HG03139 (cell line): ENCODE results near the gene CITED4.

ENCODE experiments used
- ATAC-seq: cut with Tn5 transposase; IDR thresholded peaks from one replicate; pipeline ENCODE4 v1.9.1; 2021; ENCODE audit not compliant: unreplicated experiment

The CITED4 gene

DNA sequence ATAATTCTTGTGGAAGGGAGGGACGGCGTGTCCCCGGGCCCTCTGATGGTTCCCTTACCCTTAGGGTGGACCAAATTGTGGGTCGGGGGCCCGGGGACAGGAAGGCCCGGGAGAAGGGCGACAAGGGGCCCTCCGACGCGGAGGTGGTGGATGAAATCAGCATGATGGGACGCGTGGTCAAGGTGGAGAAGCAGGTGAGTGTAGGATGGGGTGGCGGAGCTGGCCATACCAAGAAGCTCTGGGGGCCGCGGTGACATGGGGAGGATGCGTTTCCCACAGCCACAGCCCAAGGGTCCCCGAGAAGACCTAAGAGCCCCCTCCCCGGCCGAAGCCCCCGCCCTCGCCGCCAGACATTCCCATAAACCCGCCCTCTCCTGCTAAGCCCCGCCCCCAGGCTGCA is 24.6 kb downstream of the CITED4 start:
- no peak for ATAC-seq

DNA sequence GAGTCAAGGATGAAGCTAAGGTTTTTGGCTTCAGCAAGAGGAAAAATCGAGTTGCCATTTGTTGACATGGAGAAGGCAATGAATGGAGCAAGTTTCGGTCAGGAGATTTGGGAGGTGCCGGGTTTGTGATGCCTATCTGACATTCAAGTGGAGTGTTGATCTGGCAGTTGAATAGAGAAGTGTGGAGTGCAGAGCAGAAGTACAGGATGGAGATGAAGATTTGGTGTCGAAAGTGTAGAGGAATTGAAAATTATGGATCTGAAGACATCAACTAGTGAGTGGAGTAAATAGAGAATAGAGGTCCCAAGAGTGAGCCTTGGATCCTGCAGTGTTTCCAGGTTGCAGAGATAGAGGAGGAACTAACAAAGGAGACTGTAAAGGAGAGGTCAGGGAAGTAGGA is 25.9 kb downstream of the CITED4 start:
- no peak for ATAC-seq

DNA sequence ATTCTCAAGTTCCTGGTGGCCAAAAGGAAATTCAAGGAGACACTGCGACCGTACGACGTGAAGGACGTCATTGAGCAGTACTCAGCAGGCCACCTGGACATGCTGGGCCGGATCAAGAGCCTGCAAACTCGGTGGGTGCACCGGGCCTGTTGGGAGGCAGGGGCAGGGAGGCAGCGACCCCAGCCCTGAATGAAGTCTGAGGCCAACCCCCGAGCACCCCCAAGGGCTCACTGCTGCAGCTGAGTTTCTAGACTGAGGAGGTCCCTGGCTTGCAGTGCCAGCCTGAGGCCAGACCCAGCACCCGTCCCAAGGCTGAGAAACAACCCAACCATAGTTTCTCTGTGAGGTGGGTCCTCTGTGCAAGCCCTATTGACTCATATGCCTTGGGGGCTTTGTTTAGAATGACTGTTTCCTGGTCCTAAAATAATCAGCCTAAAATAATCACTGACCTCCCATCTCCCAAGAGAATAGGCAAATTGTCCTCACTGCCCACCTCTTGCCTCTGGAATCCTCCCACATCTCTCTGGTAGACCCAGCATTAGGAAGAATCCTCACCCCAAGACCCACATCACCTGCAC is 27.1 kb downstream of the CITED4 start:
- ATAC-seq, result no peak

GRCh38 chr1:40833979-40834378 is 28.2 kb downstream of the CITED4 start:
- ATAC-seq, result no peak

GRCh38 chr1:40831001-40831732 is 31.0 kb downstream of the CITED4 start:
- ATAC-seq, result no peak

GRCh38 chr1:40830419-40830943 is 31.7 kb downstream of the CITED4 start:
- no peak for ATAC-seq

DNA sequence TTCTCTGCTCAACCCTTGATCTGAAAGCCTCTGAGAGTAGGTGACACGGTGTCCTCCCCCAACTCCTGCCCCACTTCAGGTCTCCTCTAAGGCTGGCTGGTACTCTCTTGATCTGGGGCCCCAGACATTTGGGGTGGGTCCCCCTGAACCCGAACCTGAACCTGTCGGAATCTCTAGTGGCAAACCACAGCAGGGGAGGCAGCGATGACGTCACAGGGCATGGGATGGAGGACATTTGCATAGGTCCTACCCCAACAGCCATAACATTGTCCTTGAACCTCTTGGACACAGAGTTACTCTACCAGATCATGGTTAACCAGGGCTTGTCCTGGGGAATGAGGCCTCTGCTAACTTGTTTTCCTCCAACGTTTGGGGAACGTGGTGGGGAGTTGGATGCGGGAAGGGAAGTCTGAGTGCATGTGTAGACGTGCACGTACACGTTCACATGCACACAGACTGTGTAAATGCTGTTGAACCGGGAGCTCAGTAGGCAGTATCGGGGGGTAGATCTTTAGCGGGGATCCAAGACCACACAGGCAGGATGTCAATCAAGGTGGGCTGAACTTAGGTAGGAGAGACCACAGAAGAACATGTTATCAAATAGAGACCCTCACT is 32.4 kb downstream of the CITED4 start:
- no peak for ATAC-seq

DNA sequence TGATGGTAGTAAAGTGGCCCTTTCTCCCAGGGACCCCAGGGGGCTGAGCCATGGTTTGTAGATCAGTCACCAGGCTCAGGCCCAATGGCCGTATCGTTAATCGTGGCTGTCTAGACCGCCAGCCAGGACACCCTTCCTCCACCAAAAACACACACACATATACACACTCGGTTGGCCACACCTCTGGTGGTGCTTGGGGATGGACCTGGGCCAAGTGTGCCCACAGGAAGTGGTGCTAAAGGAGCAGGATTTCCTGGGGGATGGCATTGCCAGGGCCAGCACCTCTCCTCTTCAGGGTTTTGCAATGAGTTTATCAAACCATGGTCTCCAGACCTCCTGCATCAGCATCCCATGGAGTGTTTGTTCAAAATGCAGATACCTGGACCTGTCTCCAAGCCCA is 36.2 kb downstream of the CITED4 start:
- ATAC-seq, result no peak

DNA sequence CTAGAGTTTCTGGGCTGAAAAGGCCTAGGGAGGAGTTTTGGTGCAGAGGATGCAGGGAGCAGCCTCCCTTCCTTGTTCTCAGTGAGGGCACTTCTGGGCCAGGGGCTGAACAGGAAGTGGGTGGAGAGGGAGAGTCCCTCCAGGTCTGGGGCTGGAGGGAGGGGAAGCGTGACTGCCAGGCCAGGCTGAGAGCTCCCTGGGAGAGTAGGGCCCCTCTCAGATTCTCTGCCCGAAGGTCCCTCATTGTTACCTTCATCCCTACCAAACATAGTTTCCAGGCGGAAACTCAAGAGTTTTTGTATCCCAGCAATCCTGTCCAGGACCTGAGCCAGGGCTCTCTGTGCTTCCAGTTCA is 36.8 kb downstream of the CITED4 start:
- ATAC-seq, result peak; percentile 48

DNA sequence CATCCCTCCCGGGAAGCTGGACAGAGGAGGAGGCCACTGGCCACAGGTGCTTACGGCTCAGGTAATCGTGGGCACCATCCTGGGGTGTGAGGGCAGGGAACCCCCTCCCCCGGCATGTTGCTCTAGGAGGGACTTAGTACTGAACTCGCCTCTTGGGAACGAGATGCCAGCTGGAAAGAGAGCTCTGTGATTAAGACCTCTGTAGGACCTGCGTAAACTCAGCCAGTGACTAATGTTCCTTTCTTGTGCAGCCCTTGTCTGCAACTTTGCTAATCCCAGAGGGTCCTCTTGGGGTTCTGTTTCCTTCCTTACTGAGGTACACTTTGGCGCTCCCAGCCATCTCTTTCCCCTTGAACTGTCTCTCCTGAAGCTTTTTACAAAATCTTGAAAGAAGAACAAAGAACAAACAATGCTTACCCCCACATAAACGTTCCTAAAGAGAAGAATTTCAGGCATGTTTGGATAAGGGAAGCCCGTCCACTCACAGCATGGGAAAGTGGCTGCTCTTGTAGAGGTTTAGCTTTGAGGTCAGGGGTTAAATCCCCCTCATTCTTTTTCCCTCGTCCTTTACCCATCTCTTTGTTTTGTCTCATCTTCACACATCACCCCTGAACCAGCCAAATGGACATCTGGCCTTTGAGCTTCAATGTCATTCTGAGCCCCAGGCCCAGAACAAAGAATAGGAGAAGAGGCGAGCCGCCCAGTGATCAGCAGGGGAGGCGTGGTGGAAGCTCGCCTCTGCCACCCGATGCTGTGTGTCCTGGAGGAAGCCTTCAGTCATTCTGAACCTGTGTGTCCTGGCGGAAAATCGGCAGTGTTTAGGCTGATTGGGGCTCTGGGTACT is 37.4 kb downstream of the CITED4 start:
- no peak for ATAC-seq

DNA sequence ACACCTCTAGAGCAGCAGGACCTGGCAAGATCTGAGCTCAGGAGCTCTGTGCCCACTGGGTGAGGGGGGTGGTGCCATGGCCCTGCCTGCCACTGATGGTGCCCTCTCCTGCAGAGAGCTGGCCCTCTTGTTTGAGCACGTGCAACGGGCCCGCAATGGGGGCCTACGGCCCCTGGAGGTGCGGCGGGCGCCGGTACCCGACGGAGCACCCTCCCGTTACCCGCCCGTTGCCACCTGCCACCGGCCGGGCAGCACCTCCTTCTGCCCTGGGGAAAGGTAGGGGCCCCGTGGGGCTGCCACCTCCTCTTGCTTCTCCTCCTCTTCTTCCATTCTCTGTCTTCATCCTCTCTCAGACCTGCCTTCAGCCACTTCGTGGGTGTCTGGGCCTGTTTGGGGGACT is 38.2 kb downstream of the CITED4 start:
- ATAC-seq, result no peak

GRCh38 chr1:40823345-40823744 is 38.8 kb downstream of the CITED4 start:
- ATAC-seq, result no peak

DNA sequence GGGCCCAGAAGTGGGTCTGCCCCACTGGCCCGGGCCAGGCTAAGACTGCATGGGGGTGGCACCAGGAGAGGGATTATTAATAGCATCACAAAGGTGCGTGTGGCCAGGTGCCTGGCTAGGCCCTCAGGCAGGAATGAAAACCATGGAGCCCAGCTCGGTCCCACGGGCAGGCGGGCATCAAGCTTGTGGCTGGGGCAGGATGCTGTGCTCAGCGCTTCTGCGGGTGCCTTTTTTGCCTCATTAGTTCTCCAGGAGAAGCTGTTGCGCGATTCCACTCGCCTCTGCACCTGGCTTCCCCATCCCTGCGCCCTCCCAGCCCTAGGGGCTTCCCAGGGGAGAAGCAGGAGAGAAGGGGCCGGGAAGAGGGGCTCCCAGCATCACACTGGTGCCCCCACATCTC is 39.3 kb downstream of the CITED4 start:
- no peak for ATAC-seq

- no peak for ATAC-seq
These were observed 41.1 kb downstream of the CITED4 start for GRCh38 chr1:40820911-40821693.

DNA sequence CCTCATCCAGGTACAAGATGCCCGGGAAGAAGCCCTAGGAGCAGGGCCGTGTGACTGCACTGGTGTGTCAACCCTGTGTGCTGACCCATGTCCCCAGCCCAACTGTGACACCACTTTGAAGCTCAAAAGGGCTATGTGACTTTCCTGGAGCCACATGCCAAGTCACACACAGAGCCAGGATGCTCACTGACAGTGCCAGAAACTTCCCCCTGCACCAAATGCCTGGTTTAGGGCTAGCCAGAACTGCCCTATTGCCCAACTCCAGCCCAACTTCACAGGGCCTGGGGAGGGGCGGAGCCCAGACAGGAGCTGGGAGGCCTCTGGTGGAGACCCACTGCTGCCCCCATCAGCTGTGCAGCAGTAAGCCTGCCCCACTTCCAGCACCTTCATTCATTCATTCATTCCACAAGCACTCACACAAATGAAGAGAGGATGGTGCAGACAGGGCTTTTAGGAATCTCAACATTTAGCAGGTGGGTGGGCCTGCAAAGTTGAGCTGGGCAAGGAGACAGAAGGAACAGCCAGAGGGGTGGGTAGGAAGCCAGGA is 41.8 kb downstream of the CITED4 start:
- ATAC-seq, result no peak

- no peak for ATAC-seq
These were observed 43.1 kb downstream of the CITED4 start for GRCh38 chr1:40819101-40819500.

DNA sequence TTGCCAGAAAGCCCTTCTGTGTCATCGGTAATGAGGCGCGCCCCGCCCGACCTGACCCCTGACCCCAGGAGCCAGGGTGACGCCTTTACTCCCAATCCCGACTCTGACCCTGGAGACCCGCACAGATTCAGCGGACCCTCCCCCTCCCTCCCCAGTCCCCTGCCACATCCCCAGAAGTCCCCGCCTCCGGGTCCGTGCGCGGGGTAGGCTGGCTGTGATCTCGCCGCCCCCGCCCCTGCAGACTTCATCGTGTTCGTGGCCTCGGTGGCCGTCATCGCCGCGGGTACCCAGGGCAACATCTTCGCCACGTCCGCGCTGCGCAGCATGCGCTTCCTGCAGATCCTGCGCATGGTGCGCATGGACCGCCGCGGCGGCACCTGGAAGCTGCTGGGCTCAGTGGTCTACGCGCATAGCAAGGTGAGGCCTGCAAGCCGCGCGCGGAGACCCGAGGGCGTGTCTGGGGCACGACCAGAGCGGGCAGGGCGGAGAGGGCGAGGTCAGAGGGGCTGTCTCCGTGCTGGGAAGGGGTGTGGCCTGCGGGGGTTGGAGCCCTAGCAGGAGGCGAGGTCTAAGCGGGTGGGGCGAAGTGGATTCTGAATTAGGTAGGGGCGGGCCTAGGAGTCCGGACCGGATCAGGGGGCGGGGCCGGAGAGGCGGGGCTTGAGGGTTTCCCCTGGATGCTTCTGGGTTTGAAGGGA is 43.8 kb downstream of the CITED4 start:
- peak; percentile 62 for ATAC-seq

DNA sequence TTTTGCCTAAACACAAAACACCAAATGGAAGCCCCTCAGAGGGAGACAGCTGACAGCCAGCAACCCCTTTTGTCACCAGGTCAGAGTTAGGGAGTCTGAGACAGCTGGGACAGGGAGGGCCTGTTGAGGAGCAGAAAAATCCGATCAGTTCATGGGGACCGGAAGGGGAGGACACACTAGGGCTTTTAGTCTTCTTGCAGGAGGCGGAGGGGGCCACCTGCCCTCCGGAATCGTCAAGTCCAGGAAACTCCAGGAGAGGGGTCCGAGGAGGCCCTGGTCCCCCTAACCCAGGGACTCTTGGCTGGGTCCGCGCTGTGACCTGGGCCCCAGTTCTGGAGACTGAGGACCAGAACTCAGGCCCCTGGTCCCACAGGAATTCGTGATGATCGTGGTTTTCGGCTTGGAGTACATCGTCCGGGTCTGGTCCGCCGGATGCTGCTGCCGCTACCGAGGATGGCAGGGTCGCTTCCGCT is 44.3 kb downstream of the CITED4 start:
- no peak for ATAC-seq

GRCh38 chr1:40815420-40815819 is 46.7 kb downstream of the CITED4 start:
- ATAC-seq, result no peak
